Left lung (tissue), 10 donors: ENCODE results near the gene RERG. TPM values are rescaled to one million over a fixed set of nuclear protein-coding genes. Genes with fewer than 3 reads are reported as not detected.

Source experiments
- ATAC-seq: fragments of 200-7000 bp; cut with Tn5 transposase; one replicate; pipeline ENCODE4 v1.9.1; 2020; ENCODE audit warnings: moderate library complexity
- DNase-seq, 4 donors: peaks; one replicate each; pipeline ENCODE4 v3.0.0-alpha.2; 2013 to 2020
- H3K27ac ChIP-seq, 2 donors: fragments of 200-600 bp; sonication (generic) in 1 of 2; one replicate each; pipeline versions ENCODE4 v1.5.0 to v1.8.0; 2020 to 2021
- H3K27me3 ChIP-seq, 2 donors: fragments of 200-600 bp; sonication (generic) in 1 of 2; one replicate each; pipeline versions ENCODE4 v1.5.0 to v1.8.0; 2020 to 2021
- H3K36me3 ChIP-seq, 2 donors: fragments of 200-600 bp; sonication (generic) in 1 of 2; one replicate each; pipeline versions ENCODE4 v1.5.0 to v1.8.0; 2020 to 2021
- H3K4me1 ChIP-seq, 2 donors: fragments of 200-600 bp; one replicate each; pipeline ENCODE4 v1.8.0; 2021
- H3K4me3 ChIP-seq, 2 donors: fragments of 200-600 bp; sonication (generic) in 1 of 2; one replicate each; pipeline versions ENCODE4 v1.5.0 to v1.8.0; 2020 to 2021; ENCODE audit warnings: mild to moderate bottlenecking in 1 of 2
- H3K9me3 ChIP-seq, 2 donors: fragments of 200-600 bp; sonication (generic) in 1 of 2; one replicate each; pipeline versions ENCODE4 v1.5.0 to v1.8.0; 2020 to 2021
- intact Hi-C, 2 donors: fragments of 100-400 bp; cut with DNase I; formaldehyde crosslinking; loops; one replicate each; pipeline versions ENCODE4 v1.11.2 to v1.14.2; 2022
- polyA plus RNA-seq, 6 donors: library from polyadenylated mRNA; unstranded; fragments of 120-200 nt; gene quantifications; one replicate each; pipeline ENCODE4 v1.2.1, GENCODE V29; 2013; ENCODE audit not compliant: insufficient read length in 6 of 6
- total RNA-seq, 2 donors: library from RNA; stranded (reverse); fragmentation: NEBNext Ultra II Directional; extraction: Animal tissue kit (Norgen Biotek cat#: 25700); gene quantifications; one replicate each; pipeline ENCODE4 v1.2.1, GENCODE V29; 2021
- TF ChIP-seq, protein P1 (sequence below), 2 donors: fragments of 200-600 bp; sonication (generic) in 1 of 2; IDR thresholded peaks; one replicate each; pipeline versions ENCODE4 v1.5.0 to v1.8.0; 2021; ENCODE audit warnings: antibody characterized with exemption in 2 of 2
- donor health status: DM: no; HTN: yes; CAD: no.
- donor health status: DM: no; HTN: no; CAD: no.

The RERG gene
- total and polyA plus RNA-seq, 8 donors: 11.5 to 17.5 (median 14.4) TPM

DNA sequence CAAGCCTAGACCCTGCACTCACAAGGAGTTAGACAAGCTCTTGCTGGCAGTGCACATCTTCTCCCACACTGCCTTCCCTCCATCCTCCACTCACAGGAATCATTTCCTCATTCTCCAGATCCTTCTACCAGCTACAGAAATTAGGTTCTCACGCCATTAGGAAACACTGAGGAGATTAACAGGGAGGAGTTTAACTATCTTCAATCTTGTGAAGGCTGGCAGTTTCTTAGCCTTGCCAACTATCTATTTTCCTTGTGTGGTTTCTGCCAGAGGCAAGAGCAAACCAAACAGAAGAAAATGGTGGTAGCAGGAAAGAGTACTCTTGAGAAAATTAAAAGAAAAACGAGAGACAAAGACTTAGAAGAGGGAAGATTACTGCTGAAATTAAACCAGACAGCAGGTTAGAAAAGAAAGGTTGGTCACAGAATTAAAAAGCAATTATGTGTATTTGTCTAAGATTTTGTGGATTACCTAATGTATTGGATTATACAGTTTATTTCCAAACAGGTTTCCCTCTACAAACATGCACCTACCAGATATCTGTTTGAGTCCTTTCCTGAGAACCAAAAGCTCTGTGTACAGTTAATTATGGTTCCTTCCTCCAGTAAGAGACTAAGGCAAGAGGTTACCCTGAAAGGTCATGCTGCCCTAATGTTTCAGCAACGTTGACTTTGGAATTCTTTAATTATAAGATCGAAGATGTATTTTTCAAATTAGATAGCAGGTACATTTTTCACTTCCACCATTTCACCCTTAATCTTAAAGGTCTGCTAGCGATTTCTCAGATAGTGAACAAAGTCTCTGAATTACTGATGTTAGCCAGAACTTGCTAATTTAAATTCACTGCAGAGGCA is 5.0 kb downstream of the RERG start:
- intact Hi-C loops: no loop called here
- DNase-seq: no peak
- Histone ChIP-seq H3K9me3 (no peaks in the 10 kb centered on the region), H3K4me1 (peaks cover 0 to 12% of the 10 kb centered on the region in 2 donors), H3K36me3 (no peaks in the 10 kb centered on the region), H3K27me3 (peaks cover 0 to 14% of the 10 kb centered on the region in 2 donors), H3K27ac (no peak overlapping the region), H3K4me3 (no peak overlapping the region)
- peak; percentile 24 for ATAC-seq
- TF ChIP-seq, protein P1, sequence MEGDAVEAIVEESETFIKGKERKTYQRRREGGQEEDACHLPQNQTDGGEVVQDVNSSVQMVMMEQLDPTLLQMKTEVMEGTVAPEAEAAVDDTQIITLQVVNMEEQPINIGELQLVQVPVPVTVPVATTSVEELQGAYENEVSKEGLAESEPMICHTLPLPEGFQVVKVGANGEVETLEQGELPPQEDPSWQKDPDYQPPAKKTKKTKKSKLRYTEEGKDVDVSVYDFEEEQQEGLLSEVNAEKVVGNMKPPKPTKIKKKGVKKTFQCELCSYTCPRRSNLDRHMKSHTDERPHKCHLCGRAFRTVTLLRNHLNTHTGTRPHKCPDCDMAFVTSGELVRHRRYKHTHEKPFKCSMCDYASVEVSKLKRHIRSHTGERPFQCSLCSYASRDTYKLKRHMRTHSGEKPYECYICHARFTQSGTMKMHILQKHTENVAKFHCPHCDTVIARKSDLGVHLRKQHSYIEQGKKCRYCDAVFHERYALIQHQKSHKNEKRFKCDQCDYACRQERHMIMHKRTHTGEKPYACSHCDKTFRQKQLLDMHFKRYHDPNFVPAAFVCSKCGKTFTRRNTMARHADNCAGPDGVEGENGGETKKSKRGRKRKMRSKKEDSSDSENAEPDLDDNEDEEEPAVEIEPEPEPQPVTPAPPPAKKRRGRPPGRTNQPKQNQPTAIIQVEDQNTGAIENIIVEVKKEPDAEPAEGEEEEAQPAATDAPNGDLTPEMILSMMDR (IDR thresholded peaks at IDR 0.05): no peak

DNA sequence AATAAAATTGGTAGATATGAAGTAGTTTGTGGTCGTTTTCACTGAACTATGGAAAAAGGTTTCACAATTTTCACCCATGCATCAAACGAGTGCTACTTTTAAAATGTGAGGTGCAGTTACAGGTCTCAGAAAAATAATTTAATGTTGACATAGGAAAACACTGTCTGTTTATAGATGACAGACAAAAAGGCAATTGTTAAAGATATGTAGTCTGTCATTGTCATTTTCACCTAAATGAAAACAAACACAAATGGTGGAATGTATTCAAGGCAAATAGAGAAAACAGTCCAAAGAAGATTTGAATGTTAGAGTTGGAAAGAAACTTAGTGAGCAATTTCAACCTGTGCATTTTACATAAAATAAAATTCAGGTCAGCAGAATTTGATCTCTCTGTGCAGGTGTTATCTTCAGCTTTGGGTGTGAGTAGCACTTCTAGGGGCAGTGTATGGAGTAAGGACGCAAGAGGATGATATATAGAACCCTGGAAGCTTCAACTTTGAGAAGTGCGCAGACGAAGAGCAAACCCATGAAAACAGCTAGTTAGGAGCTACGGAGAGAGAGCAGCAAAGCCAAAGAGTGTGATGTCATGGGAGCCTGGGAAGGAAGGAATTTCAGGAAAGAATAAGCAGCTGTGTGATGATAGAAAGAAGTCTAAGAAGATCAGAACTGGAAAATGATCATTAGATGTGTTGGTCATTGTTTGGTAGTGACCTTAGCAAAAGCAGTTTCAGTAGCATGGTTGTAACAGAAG is 6.2 kb downstream of the RERG start:
- Histone ChIP-seq H3K4me1 (peaks cover 0 to 5% of the 10 kb centered on the region in 2 donors), H3K36me3 (no peaks in the 10 kb centered on the region), H3K27ac (no peak overlapping the region), H3K27me3 (peaks cover 0 to 2% of the 10 kb centered on the region in 2 donors), H3K4me3 (no peak overlapping the region), H3K9me3 (no peaks in the 10 kb centered on the region)
- intact Hi-C loops: no loop called here
- no peak for DNase-seq
- TF ChIP-seq, protein P1 (IDR thresholded peaks at IDR 0.05): no peak
- no peak for ATAC-seq

DNA sequence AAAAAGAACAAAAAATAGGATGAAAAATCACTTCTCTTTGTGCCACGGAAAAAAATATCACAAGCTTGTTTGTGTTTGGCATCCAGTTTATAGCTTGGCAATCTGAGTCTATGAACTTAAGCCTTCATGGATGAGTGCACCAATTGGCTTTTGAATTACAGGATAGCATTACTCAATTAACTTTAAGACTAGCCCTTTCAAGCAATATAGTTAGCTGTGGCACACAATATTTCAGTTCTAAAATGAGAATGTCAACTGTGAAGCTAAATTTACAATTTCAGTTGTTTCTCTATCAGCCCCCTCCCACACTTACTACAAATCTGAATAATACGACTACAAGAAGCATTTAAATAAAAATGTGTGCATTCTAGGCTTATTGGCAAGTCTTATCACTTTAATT is 8.3 kb downstream of the RERG start:
- H3K4me1 ChIP-seq: peaks cover 0 to 5% of the 10 kb centered on the region in 2 donors
- intact Hi-C loops: no loop called here
- no peak overlapping the region for H3K27ac ChIP-seq
- TF ChIP-seq, protein P1 (IDR thresholded peaks at IDR 0.05): no peak
- no peak overlapping the region for H3K4me3 ChIP-seq
- H3K36me3 ChIP-seq: no peaks in the 10 kb centered on the region
- DNase-seq: no peak
- no peaks in the 10 kb centered on the region for H3K27me3 ChIP-seq
- no peaks in the 10 kb centered on the region for H3K9me3 ChIP-seq
- no peak for ATAC-seq

DNA sequence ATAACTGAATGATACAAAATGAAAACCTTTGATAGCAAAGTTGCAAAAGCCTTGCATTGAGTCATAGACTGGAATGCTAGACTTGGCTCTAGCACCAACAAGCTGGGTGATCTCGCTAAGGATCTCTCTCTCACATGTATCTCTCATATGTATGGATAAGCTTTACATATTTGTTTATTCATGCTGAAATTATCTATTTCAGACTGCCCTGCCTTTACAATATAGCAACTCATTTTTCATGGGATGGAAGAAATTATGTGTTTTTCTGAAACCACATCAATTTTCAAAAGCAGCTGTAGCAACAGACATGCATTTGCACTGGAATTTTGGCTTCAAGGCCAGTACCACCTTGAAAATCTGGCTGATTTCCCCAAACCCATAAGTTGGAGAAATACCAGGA is 11.4 kb downstream of the RERG start:
- ATAC-seq (peak; percentile 58), DNase-seq (peak in 1 of 4 donors; percentile 68)
- Histone ChIP-seq H3K4me1 (no peaks in the 10 kb centered on the region), H3K4me3 (no peak overlapping the region), H3K27ac (peak overlapping the region; percentile 40 to 65), H3K9me3 (no peaks in the 10 kb centered on the region), H3K36me3 (no peaks in the 10 kb centered on the region), H3K27me3 (no peaks in the 10 kb centered on the region)
- intact Hi-C loops: no loop called here
- TF ChIP-seq, protein P1 (IDR thresholded peaks at IDR 0.05): no peak
